Right cardiac atrium (tissue), 5 donors: ENCODE measurements around the gene CFAP119. TPM values are rescaled to one million over a fixed set of nuclear protein-coding genes. Genes with fewer than 3 reads are reported as not detected.

Experiments used
- ATAC-seq, 2 donors: fragments of 200-7000 bp; cut with Tn5 transposase; one replicate each; pipeline versions ENCODE4 v1.8.0 to v1.9.1; 2020; ENCODE audit warnings: moderate library complexity in 2 of 2, mild to moderate bottlenecking in 1 of 2
- DNase-seq, 3 donors: peaks; one replicate each; pipeline ENCODE4 v3.0.0-alpha.2; 2020
- H3K27ac ChIP-seq: one replicate; pipeline ENCODE4 v1.5.1; 2013; ENCODE audit warnings: mild to moderate bottlenecking, low read length, control low read depth, moderate library complexity
- H3K27me3 ChIP-seq: one replicate; pipeline ENCODE4 v1.6.1; 2013; ENCODE audit not compliant: control insufficient read depth, insufficient read depth
- H3K4me1 ChIP-seq: one replicate; pipeline ENCODE4 v1.6.1; 2013; ENCODE audit warnings: low read length; ENCODE audit not compliant: control insufficient read depth, insufficient read depth
- H3K4me3 ChIP-seq: one replicate; pipeline ENCODE4 v1.5.1; 2013; ENCODE audit warnings: low read length, control low read depth
- H3K9me3 ChIP-seq: one replicate; pipeline ENCODE4 v1.6.1; 2013; ENCODE audit warnings: low read length; ENCODE audit not compliant: control insufficient read depth
- WGBS: extraction: QIAGEN DNeasy Blood & Tissue Kit; methylation state at CpG from one replicate; pipeline ENCODE4 v1.1.7; 2013; 5-methylcytosine and 5-hydroxymethylcytosine counted together
- intact Hi-C, 4 donors: fragments of 100-400 bp; cut with DNase I; formaldehyde crosslinking; loops; one replicate each; pipeline versions ENCODE4 v1.11.0 to v1.14.0; 2022 to 2023
- polyA plus RNA-seq: library from polyadenylated mRNA; stranded (reverse); fragments of 200-250 nt; gene quantifications from one replicate; pipeline ENCODE4 v1.2.3, GENCODE V29; 2013
- total RNA-seq, 4 donors: library from RNA; stranded (reverse); fragmentation: NEBNext Ultra II Directional; extraction: Animal tissue kit (Norgen Biotek cat#: 25700); gene quantifications; one replicate each; pipeline ENCODE4 v1.2.1, GENCODE V29; 2021
- donor health status: healthy with polysubstance abuse.
- donor health status: DM: no; HTN: yes; CAD: no.
- donor health status: DM: no; HTN: no; CAD: no.
- donor health status: DM: no; HTN: yes; CAD: no; lungs with severe emphysema.
- donor health status: DM: yes; HTN: yes; CAD: no.

Gene CFAP119
- total and polyA plus RNA-seq, 5 donors: 0.51 to 1.5 (median 0.95) TPM

- Histone ChIP-seq H3K4me3 (peak overlapping the region; percentile 98), H3K27me3 (no peaks in the 10 kb centered on the region), H3K9me3 (no peaks in the 10 kb centered on the region), H3K27ac (peak overlapping the region; percentile 81), H3K4me1 (peaks cover 7% of the 10 kb centered on the region)
- no peak for ATAC-seq
- 36% methylated on average over 11 of the region's 11 CpGs for WGBS
- intact Hi-C loops: loop anchor here in 1 of 4 donors (10.0 kb wide), 1 partner anchor 107 kb away; the partner anchor contains the start of genes BCL7C and CTF1
- DNase-seq: peak in 1 of 3 donors; percentile 21
Measured at GRCh38 chr16:30787613-30788378, 25.9 kb upstream of the CFAP119 start.

GRCh38 chr16:30786936-30787612 lies 25.2 kb upstream of the CFAP119 start, which contains the start of gene ZNF629:
Gene ZNF629 (minus strand): TSS chr16:30787205. CDS start chr16:30784482, 2,723 bp downstream.
- DNase-seq: peak; percentile 78 to 89 (median 88)
- H3K27me3 ChIP-seq: no peaks in the 10 kb centered on the region
- WGBS: 1% methylated on average over 37 of the region's 37 CpGs
- intact Hi-C loops: loop anchor here in 1 of 4 donors (10.0 kb wide), 1 partner anchor 108 kb away; the partner anchor contains the start of genes BCL7C and CTF1
- ATAC-seq: peak; percentile 84 to 86
- H3K4me1 ChIP-seq: peaks cover 7% of the 10 kb centered on the region
- H3K9me3 ChIP-seq: no peaks in the 10 kb centered on the region
- H3K4me3 ChIP-seq: peak within 1 kb of the TSS; percentile 98
- peak within 1 kb of the TSS; percentile 81 for H3K27ac ChIP-seq

- intact Hi-C loops: loop anchor here in 1 of 4 donors (10.0 kb wide), 1 partner anchor 108 kb away; the partner anchor contains the start of genes BCL7C and CTF1
- peak; percentile 41 to 83 (median 76) for DNase-seq
- Histone ChIP-seq H3K27me3 (no peaks in the 10 kb centered on the region), H3K27ac (peak overlapping the region; percentile 81), H3K4me1 (peaks cover 7% of the 10 kb centered on the region), H3K9me3 (no peaks in the 10 kb centered on the region), H3K4me3 (peak overlapping the region; percentile 98)
- 5% methylated on average over 57 of the region's 57 CpGs for WGBS
- ATAC-seq: peak; percentile 56 to 64
Measured at GRCh38 chr16:30786115-30786935, 24.5 kb upstream of the CFAP119 start.

GRCh38 chr16:30785126-30786106 lies 23.6 kb upstream of the CFAP119 start:
- Histone ChIP-seq H3K27ac (peak overlapping the region; percentile 32), H3K4me3 (no peak overlapping the region), H3K27me3 (no peaks in the 10 kb centered on the region), H3K9me3 (no peaks in the 10 kb centered on the region), H3K4me1 (peaks cover 7% of the 10 kb centered on the region)
- 68% methylated on average over 7 of the region's 7 CpGs for WGBS
- intact Hi-C loops: loop anchor here in 1 of 4 donors (10.0 kb wide), 1 partner anchor 109 kb away; the partner anchor contains the start of genes BCL7C and CTF1
- ATAC-seq: peak in 1 of 2 donors; percentile 1
- peak in 1 of 3 donors; percentile 36 for DNase-seq

- H3K9me3 ChIP-seq: no peaks in the 10 kb centered on the region
- intact Hi-C loops: loop anchor here in 1 of 4 donors (10.0 kb wide), 1 partner anchor 111 kb away; the partner anchor contains the start of genes BCL7C and CTF1
- H3K4me3 ChIP-seq: no peak overlapping the region
- WGBS: 87% methylated on average over 18 of the region's 18 CpGs
- no peak overlapping the region for H3K27ac ChIP-seq
- no peaks in the 10 kb centered on the region for H3K27me3 ChIP-seq
- no peak for ATAC-seq
- H3K4me1 ChIP-seq: peaks cover 7% of the 10 kb centered on the region
- peak in 1 of 3 donors; percentile 55 for DNase-seq
Measured at GRCh38 chr16:30784215-30784614, 22.4 kb upstream of the CFAP119 start.

GRCh38 chr16:30783280-30784109 lies 21.6 kb upstream of the CFAP119 start:
- Histone ChIP-seq H3K27ac (no peak overlapping the region), H3K4me3 (no peak overlapping the region), H3K9me3 (no peaks in the 10 kb centered on the region), H3K4me1 (peaks cover 7% of the 10 kb centered on the region), H3K27me3 (no peaks in the 10 kb centered on the region)
- intact Hi-C loops: loop anchor here in 1 of 4 donors (10.0 kb wide), 1 partner anchor 111 kb away; the partner anchor contains the start of genes BCL7C and CTF1
- DNase-seq (peak in 1 of 3 donors; percentile 56), ATAC-seq (no peak)
- WGBS: 94% methylated on average over 57 of the region's 57 CpGs

- Histone ChIP-seq H3K27ac (no peak overlapping the region), H3K9me3 (no peaks in the 10 kb centered on the region), H3K27me3 (no peaks in the 10 kb centered on the region), H3K4me3 (no peak overlapping the region), H3K4me1 (peaks cover 4% of the 10 kb centered on the region)
- WGBS: 96% methylated on average over 63 of the region's 63 CpGs
- no peak for ATAC-seq
- intact Hi-C loops: loop anchor here in 1 of 4 donors (10.0 kb wide), 1 partner anchor 112 kb away; the partner anchor contains the start of genes BCL7C and CTF1
- no peak for DNase-seq
Measured at GRCh38 chr16:30782486-30783279, 20.8 kb upstream of the CFAP119 start.

GRCh38 chr16:30780549-30780948 lies 18.7 kb upstream of the CFAP119 start:
- no peak overlapping the region for H3K27ac ChIP-seq
- intact Hi-C loops: loop anchor here in 1 of 4 donors (10.0 kb wide), 1 partner anchor 114 kb away; the partner anchor contains the start of genes BCL7C and CTF1
- H3K27me3 ChIP-seq: no peaks in the 10 kb centered on the region
- no peak overlapping the region for H3K4me3 ChIP-seq
- WGBS: 82% methylated on average over 4 of the region's 4 CpGs
- peaks cover 5% of the 10 kb centered on the region for H3K4me1 ChIP-seq
- DNase-seq (no peak), ATAC-seq (no peak)
- H3K9me3 ChIP-seq: no peaks in the 10 kb centered on the region
